ENCODE measurements around the gene WDFY3. TPM values are rescaled to one million over a fixed set of nuclear protein-coding genes. Genes with fewer than 3 reads are reported as not detected.
A peak's percentile ranks its signal among the peaks of the same experiment; 100 is the strongest.

WDFY3 gene
- total and polyA plus RNA-seq, 2 experiments from 2014 or later, result 8.0 to 89.0 TPM

GRCh38 chr4:84690481-84690880 is 276.0 kb downstream of the WDFY3 start:
- peaks cover 46% of the 10 kb centered on the region for H3K36me3 Mint-ChIP-seq (ENCODE audit: low read depth)
- Histone ChIP-seq H2AFZ (no peak overlapping the region), H3K79me2 (replicated peaks; ENCODE audit: insufficient read depth) (no peaks in the 10 kb centered on the region), H3K4me2 (no peak overlapping the region), H4K20me1 (replicated peaks; ENCODE audit: insufficient read depth) (0 out of 2 replicates have a peak, but pooled peaks cover 7% of the 10 kb centered on the region), H3K4me1 (ENCODE audit: insufficient read depth) (peaks cover 9% of the 10 kb centered on the region), H3K27me3 (ENCODE audit: insufficient read depth) (no peaks in the 10 kb centered on the region), H3K27ac (ENCODE audit: low read depth) (0 out of 2 replicates have a peak overlapping the region, but pooled peaks have one; percentile 12), H3K36me3 (ENCODE audit: insufficient read depth) (peaks cover 39% of the 10 kb centered on the region), H3F3A (replicated peaks; ENCODE audit: low read depth) (peaks cover 4% of the 10 kb centered on the region; the same call in 1 of the 2 replicates), H3K4me3 (no peak overlapping the region), H3K9me2 (ENCODE audit: insufficient read depth) (no peaks in the 10 kb centered on the region)
- peaks cover 8% of the 10 kb centered on the region; the same call in 2 of the 3 replicates for H3K4me1 Mint-ChIP-seq
- H3K27me3 Mint-ChIP-seq (ENCODE audit: insufficient read depth, low read depth, poor library complexity), result peaks cover 2% of the 10 kb centered on the region
- H3K4me3 Mint-ChIP-seq, result no peak overlapping the region
- TF ChIP-seq REST (IDR thresholded peaks at IDR 0.05; ENCODE audit: unreplicated experiment) (no peak), ZNF331 (CRISPR knock-in tag; IDR thresholded peaks at IDR 0.05; ENCODE audit: low read depth) (no peak), ETS1 (IDR thresholded peaks at IDR 0.05) (no peak), CREB1 (CRISPR knock-in tag; IDR thresholded peaks at IDR 0.05; ENCODE audit: low read depth) (no peak), ZNF114 (CRISPR knock-in tag; IDR thresholded peaks at IDR 0.05) (no peak), POLR2AphosphoS5 (IDR thresholded peaks at IDR 0.05; ENCODE audit: low read depth) (no peak), STAT1 (IDR thresholded peaks at IDR 0.05; ENCODE audit: unreplicated experiment) (no peak), CTCF (conservative IDR thresholded peaks at IDR 0.05; ENCODE audit: low read depth in 2 of 2) (no peak), ZNF462 (CRISPR knock-in tag; IDR thresholded peaks at IDR 0.05) (no peak), EZH2 (IDR thresholded peaks at IDR 0.05; ENCODE audit: low read depth, unreplicated experiment) (no peak), EZH2phosphoT487 (IDR thresholded peaks at IDR 0.05; ENCODE audit: unreplicated experiment) (no peak), JUNB (IDR thresholded peaks at IDR 0.05; ENCODE audit: unreplicated experiment) (no peak), NANOG (IDR thresholded peaks at IDR 0.05; ENCODE audit: borderline replicate concordance) (no peak)
- H3K27ac Mint-ChIP-seq, result peak overlapping the region; percentile 19; the same call in 1 of the 2 replicates
- H3K9me3 Mint-ChIP-seq, result no peaks in the 10 kb centered on the region
- no peak for DNase-seq (ENCODE audit: low spot score)
- ATAC-seq, result no peak
